Hepatocyte (in vitro differentiated cells): ENCODE data around the gene C22orf39. TPM values are rescaled to one million over a fixed set of nuclear protein-coding genes. Genes with fewer than 3 reads are reported as not detected.

Experiments
- DNase-seq: peaks from one replicate; pipeline ENCODE4 v3.0.0-alpha.2; 2016; ENCODE audit warnings: low spot score
- H2AFZ ChIP-seq: fragments of 200-600 bp; sonication (generic); 2 replicates; pipeline ENCODE4 v1.6.0; 2016; ENCODE audit warnings: antibody characterized with exemption, mild to moderate bottlenecking
- H3K27ac ChIP-seq: fragments of 200-600 bp; sonication (generic); 2 replicates; pipeline ENCODE4 v1.5.1; 2016; ENCODE audit warnings: mild to moderate bottlenecking
- H3K27me3 ChIP-seq: fragments of 200-600 bp; sonication (generic); 2 replicates; pipeline ENCODE4 v1.6.1; 2016
- H3K36me3 ChIP-seq: fragments of 200-600 bp; sonication (generic); replicated peaks from 2 replicates; pipeline ENCODE4 v1.5.1; 2016; ENCODE audit warnings: low read depth; ENCODE audit not compliant: insufficient read depth
- H3K4me1 ChIP-seq: fragments of 200-600 bp; sonication (generic); 2 replicates; pipeline ENCODE4 v1.5.1; 2016; ENCODE audit warnings: mild to moderate bottlenecking, moderate library complexity; ENCODE audit not compliant: insufficient read depth
- H3K4me2 ChIP-seq: fragments of 200-600 bp; sonication (generic); 2 replicates; pipeline ENCODE4 v1.6.0; 2016
- H3K4me3 ChIP-seq: fragments of 200-600 bp; sonication (generic); 2 replicates; pipeline ENCODE4 v1.5.1; 2016; ENCODE audit warnings: mild to moderate bottlenecking
- H3K79me2 ChIP-seq: fragments of 200-600 bp; sonication (generic); 2 replicates; pipeline ENCODE4 v1.6.0; 2017; ENCODE audit warnings: mild to moderate bottlenecking
- H3K9me2 ChIP-seq: fragments of 200-600 bp; sonication (generic); replicated peaks from 2 replicates; pipeline ENCODE4 v1.6.0; 2017; ENCODE audit warnings: mild to moderate bottlenecking; ENCODE audit not compliant: insufficient read depth
- H3K9me3 ChIP-seq: fragments of 200-600 bp; sonication (generic); 2 replicates; pipeline ENCODE4 v1.5.1; 2016; ENCODE audit warnings: low read depth, mild to moderate bottlenecking
- H4K20me1 ChIP-seq: fragments of 200-600 bp; sonication (generic); 2 replicates; pipeline ENCODE4 v1.6.0; 2016; ENCODE audit warnings: mild to moderate bottlenecking; ENCODE audit not compliant: insufficient read depth, poor library complexity, severe bottlenecking
- CTCF ChIP-seq: fragments of 200-600 bp; sonication (generic); IDR thresholded peaks from 2 replicates; pipeline ENCODE4 v1.5.1; 2016; ENCODE audit warnings: antibody characterized with exemption, mild to moderate bottlenecking; ENCODE audit not compliant: poor library complexity
- EZH2 ChIP-seq: fragments of 200-600 bp; sonication (generic); IDR thresholded peaks from 2 replicates; pipeline ENCODE4 v1.6.1; 2016; ENCODE audit warnings: antibody characterized with exemption, mild to moderate bottlenecking, borderline replicate concordance
- EZH2phosphoT487 ChIP-seq: fragments of 200-600 bp; sonication (generic); IDR thresholded peaks from one replicate; pipeline ENCODE4 v1.6.1; 2018; ENCODE audit warnings: antibody characterized with exemption, mild to moderate bottlenecking, low read depth, moderate library complexity; ENCODE audit not compliant: unreplicated experiment, severe bottlenecking
- WGBS: methylation state at CpG from one replicate; pipeline ENCODE4 v1.1.6; 2016; ENCODE audit warnings: low lambda C conversion rate; ENCODE audit errors: missing lambda C conversion rate; 5-methylcytosine and 5-hydroxymethylcytosine counted together
- polyA plus RNA-seq: library from polyadenylated mRNA; unstranded; fragments of >200 nt; fragmentation: Nextera tagmentation; extraction: Ambion mirVana; gene quantifications from 2 replicates; pipeline ENCODE4 v1.2.1, GENCODE V29; 2016
- total RNA-seq: library from RNA; depleted of rRNA; stranded (reverse); fragments of >200 nt; gene quantifications from 2 replicates; pipeline ENCODE4 v1.2.3, GENCODE V29; 2014

The C22orf39 gene
- total and polyA plus RNA-seq, 2 experiments from 2014 or later, result 29.5 to 32.4 TPM

DNA sequence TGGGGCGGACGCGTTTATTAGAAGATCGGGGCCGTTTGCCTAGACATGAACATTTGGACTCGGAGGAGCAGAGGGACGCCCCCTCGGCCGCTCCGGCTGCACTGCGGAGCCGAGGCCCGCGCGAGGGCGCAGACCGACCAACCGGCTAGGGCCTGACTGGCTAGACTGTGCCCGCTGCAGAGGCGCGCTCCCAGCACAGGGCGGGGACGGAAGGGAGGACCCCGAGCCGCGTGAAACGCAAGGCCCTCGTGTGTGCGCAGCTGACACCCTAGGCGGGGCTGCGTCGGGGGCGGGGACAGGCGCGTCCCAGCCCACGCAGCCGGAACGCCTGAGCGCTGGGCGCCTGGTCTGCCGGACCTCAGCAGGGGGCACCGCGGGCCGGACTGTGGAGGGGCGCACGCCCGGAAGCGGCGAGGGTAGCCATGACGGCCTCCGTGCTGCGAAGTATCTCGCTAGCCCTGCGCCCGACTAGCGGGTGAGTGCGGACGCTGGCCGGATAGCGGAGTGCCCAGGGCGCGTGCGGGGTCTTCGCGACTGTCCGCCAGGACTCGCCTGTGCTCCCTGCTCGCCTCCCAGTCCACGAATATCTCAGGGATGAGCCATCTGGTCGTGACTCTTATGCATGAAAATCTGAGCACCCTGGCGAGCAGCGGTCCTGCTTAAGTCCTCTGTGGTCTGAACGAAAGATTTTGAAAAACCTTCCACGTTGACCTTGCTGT is 15.2 kb downstream of the C22orf39 start, which contains the start of gene MRPL40:
Gene MRPL40 (plus strand): TSS at position 413 of the 719 bp plus-strand sequence. CDS start 10 bp downstream, at position 423.
- Histone ChIP-seq H3K9me2 (no peaks in the 10 kb centered on the region), H3K79me2 (peaks cover 51% of the 10 kb centered on the region), H3K9me3 (no peaks in the 10 kb centered on the region), H2AFZ (peak within 1 kb of the TSS; percentile 87), H3K27ac (peak within 1 kb of the TSS; percentile 99), H3K27me3 (no peaks in the 10 kb centered on the region), H4K20me1 (peaks cover 13% of the 10 kb centered on the region), H3K4me3 (peak within 1 kb of the TSS; percentile 93), H3K4me1 (peaks cover 18% of the 10 kb centered on the region), H3K4me2 (peak within 1 kb of the TSS; percentile 97), H3K36me3 (no peaks in the 10 kb centered on the region)
- TF ChIP-seq EZH2phosphoT487, result no peak
- TF ChIP-seq EZH2, result no peak
- DNase-seq, result peak; percentile 98
- WGBS, result 1% methylated on average over 61 of the region's 74 CpGs

GRCh38 chr22:19431649-19432132 is 15.8 kb downstream of the C22orf39 start, which contains the start of gene HIRA:
TSS of gene HIRA (minus strand) at chr22:19431733. CDS start at chr22:19431476, 257 bp downstream.
- H2AFZ ChIP-seq, result peak within 1 kb of the TSS; percentile 87
- H3K79me2 ChIP-seq, result peaks cover 57% of the 10 kb centered on the region
- H3K27ac ChIP-seq, result peak within 1 kb of the TSS; percentile 99
- H3K9me2 ChIP-seq, result no peaks in the 10 kb centered on the region
- H3K27me3 ChIP-seq, result no peaks in the 10 kb centered on the region
- no peaks in the 10 kb centered on the region for H3K9me3 ChIP-seq
- peaks cover 19% of the 10 kb centered on the region for H4K20me1 ChIP-seq
- H3K4me1 ChIP-seq, result peaks cover 18% of the 10 kb centered on the region
- WGBS, result under 1% methylated on average over 32 of the region's 66 CpGs
- peak within 1 kb of the TSS; percentile 97 for H3K4me2 ChIP-seq
- no peak for TF ChIP-seq CTCF
- no peak for TF ChIP-seq EZH2
- TF ChIP-seq EZH2phosphoT487, result no peak
- H3K36me3 ChIP-seq, result no peaks in the 10 kb centered on the region
- H3K4me3 ChIP-seq, result peak within 1 kb of the TSS; percentile 93
- DNase-seq, result peak; percentile 87

DNA sequence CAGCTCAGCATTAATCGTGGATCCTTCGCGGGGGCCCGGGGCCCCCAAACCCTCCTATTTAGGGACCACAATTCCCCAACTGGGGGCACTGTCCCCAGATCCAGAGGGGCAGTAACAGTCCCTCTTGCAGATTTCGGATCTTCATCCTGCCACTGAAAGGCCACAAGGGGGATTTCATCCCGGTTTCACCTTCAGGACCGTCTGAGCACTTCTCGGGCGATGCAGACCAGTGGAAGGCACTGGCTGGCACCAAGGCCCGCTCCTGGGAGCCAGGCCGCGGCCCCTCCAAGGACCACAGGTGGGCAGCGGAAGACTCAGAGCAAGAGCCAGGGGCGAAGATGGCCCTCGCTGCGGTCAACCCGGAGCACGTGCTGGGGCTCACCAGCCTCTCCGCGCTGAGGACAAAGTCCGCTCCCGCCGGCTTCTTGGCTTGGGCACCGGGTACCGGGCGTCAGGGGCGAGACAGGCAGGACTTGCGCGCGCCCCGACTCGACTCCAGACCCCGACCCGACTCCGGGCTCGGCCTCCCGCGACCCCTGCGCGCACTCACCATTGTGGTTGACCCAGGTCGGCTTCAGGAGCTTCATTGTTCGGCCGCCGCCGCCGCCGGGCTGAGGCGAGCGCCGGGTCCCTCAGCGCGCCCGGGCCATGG is 16.5 kb downstream of the C22orf39 start:
- TF ChIP-seq CTCF (peak; percentile 8), EZH2phosphoT487 (no peak)
- peak overlapping the region; percentile 98 for H3K27ac ChIP-seq
- WGBS, result 3% methylated on average over 42 of the region's 53 CpGs
- peaks cover 24% of the 10 kb centered on the region for H4K20me1 ChIP-seq
- peak overlapping the region; percentile 64 for H2AFZ ChIP-seq
- H3K9me3 ChIP-seq, result no peaks in the 10 kb centered on the region
- DNase-seq, result peak; percentile 80
- H3K4me2 ChIP-seq, result peak overlapping the region; percentile 97
- H3K9me2 ChIP-seq, result no peaks in the 10 kb centered on the region
- no peaks in the 10 kb centered on the region for H3K27me3 ChIP-seq
- peaks cover 18% of the 10 kb centered on the region for H3K4me1 ChIP-seq
- peak overlapping the region; percentile 80 for H3K4me3 ChIP-seq
- no peaks in the 10 kb centered on the region for H3K36me3 ChIP-seq
- peaks cover 64% of the 10 kb centered on the region for H3K79me2 ChIP-seq
